ENCODE results near the gene C16orf96.

The C16orf96 gene

GRCh38 chr16:4525634-4526277 lies 30.4 kb upstream of the C16orf96 start:
- no peak for DNase-seq

DNA sequence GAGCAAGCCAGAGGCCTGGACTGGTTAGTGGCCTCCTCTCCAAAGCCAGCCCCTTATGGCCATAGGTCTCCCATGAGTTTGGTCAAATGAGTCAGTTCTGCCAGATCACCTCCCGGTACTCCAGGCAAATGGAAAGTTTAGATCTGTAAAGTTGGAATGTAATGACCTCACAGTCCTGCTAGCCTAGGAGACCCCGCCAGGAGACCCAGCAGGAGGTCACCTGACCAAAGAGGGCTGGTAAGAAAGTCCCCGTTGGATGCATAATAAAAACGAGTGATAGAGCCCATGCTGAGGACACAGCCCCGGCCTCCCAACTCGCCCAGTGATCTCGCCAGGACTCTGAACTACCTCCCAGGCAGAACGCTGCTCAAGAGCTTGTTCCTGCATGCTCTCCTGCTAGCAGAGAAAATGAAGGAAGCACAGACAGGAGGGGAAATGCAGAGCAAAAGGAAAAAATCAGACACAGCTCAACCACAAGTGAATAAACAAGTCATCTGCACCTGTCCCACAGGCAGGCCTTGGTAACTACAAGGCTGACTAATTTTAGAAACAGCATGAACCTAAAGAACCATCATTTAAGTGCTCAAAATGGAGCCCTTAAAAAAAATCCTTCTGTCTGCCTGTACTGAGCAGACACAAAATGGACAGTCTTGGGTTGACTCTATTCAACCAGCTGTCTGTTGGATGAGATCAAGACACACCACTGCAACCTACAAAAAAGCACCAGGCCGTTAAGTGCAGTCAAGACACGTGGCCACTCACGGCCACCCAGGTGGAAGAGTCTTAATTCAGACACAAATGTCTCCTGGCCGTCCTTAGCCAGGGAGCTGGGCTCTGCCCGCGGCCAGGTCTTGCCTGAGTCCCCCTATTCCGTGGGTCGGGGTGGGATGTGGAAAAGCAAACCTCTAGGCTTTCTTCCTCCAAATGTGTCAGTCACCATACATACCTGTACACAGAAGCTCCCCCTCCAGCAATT lies 26.8 kb upstream of the C16orf96 start:
- DNase-seq: no peak

DNA sequence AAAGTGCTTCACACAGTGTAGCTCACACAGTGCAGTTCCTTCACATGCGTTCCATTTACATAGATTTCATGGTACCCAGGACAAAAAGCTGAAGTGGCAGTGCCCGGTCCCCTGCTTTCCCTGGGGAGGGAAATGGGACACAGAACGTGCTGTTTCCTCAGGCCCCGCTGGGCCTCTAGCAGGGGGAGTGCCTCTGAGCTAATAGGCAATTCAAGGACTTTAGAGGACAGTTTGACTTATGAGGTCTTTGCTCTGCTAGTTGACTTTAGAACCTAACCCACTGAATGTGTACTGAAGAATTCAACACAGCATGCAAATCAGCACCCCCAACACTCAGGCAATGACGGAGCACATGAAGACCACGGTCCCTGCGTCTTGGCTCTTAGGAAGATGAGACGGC lies 24.3 kb upstream of the C16orf96 start:
- no peak for DNase-seq

DNA sequence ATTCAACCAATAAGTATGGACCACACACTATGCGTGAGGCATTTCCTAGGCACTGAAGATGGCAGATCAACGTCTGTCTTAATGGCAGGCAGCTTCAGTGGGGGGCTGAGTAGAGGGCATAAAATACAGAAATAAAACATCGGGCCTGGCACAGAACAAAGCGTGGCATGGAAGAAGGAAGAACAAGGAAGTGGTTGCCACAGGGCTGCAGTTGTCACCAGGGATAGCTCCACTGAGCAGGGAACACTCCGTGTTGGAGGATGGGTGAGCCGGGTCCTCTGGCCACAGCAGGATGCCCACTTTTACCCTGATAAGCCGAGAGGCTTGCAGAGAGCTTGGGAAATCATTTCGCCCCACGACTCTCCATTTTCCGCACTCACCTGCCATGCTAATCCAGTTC lies 23.9 kb upstream of the C16orf96 start:
- DNase-seq: no peak

DNA sequence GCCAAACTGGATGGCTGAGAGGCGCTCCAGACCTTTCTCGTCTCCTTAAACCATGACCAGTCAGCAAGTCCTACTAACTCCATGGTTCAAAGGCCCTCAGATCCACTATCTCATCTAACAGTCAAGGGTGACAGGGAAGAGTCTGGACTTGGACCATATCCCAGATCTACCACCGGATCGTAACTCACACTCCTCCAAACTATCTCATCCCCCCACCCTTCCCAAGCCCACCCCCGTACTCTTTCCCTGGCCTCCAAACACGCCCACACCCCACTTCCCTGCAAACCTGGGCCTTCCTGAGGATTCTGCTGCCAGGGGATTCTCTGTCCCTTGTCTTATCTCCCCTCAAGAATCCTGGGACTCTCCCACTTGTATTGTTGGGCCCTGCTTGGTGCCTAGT lies 22.6 kb upstream of the C16orf96 start:
- DNase-seq: no peak

- peak in 1 of 4 experiments; percentile 25 for DNase-seq
These were observed 21.9 kb upstream of the C16orf96 start for GRCh38 chr16:4534151-4534790.

DNA sequence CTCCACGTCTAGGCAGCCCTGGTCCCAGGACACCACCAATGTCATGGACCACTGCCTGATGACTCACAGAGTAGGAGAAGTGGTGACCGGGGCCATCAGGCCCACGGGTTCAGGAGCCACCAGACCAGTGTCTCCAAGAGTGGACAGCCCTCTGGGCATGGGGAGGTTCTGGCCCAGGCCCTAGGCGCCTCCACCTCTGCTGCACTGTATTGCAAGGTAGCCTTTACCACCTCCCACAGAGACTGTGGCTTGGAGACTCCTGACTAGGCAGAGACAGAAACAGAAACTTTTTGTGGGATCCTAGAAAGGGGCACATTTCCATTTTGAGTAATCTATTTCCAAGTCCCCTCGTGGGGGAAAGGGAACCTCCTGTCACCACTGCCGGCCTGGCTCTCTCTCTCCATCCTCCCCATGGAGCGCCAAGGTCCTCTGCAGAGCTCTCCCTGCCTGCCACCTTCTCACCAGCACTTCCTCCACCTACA lies 20.5 kb upstream of the C16orf96 start:
- DNase-seq: no peak

DNA sequence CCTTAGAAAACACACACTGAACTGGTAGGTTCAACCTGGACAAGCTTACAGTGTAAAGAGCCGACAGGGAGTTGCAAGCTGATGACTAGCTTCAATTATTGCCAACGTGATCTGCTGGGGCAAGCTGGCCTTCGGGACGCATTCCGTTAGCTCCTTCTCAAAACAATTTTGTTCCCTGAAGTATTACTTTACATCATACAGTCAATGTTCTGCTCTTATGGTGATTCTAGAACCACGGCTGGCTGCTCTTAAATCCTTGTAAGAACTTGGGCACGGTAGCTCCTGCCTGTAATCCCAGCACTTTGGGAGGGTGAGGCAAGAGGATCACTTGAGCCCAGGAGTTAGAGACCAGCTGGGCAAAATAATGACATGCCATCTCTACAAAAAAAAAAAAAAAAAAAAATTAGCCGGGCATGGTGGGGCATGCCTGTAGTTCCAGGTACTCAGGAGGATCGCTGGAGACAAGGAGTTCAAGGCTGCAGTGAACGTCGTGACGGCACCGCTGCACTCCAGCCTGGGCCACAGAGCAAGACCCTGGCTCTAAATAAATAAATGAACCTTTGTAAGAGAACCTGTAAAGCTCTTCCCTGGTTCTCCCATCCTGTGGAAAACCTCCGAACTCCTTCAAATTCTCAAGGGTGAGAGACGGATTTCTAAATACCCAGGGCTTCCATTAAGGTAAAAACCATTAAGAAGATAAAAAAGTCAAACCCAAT lies 19.6 kb upstream of the C16orf96 start:
- DNase-seq: no peak

DNA sequence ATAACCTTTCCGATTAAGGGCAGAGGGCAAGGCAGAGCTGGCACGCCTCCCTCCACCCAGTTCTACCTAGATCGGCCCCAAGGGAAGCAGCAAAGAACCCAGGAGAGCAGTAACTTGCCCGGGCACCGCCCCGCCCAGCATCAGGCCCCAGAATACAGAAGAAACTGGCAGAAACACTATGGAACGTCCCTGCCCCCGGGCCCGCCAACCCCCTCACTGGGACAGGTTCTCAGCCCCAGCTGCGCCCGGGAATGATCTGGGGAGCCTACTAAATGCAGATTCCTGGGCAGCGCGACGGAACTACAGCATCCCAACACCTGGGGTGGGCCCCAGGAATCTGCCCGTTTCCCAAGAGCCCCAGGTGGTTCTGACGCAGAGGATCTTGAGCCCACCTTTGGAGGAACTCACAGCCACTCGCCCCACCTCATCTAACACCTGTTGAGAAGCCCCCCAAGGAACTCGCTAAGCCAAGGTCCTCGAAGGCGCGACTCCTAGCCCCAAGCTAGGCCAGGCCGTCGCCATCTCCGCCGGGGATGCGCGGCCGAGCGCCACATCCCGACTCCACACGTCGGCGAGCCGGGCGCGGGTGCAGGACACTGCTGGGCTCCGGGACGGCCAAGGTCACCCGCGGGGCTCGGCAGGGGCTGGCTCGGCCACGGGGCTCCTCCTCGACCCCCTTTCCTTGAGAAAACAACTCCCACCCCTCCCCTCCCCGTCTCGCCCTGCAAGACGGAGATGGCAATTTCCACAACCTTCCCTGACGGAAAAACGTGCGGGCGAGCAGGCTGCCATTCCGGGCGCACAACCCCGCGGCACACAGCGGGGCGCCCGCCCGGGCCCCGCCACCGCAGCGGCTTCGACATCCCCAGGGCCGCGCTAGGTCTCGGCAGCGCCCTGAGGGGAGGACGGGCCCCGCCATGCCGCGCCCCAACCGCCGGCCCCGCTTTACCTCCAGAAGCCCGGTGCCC lies 18.5 kb upstream of the C16orf96 start:
- DNase-seq: peak in 1 of 4 experiments; percentile 42

DNA sequence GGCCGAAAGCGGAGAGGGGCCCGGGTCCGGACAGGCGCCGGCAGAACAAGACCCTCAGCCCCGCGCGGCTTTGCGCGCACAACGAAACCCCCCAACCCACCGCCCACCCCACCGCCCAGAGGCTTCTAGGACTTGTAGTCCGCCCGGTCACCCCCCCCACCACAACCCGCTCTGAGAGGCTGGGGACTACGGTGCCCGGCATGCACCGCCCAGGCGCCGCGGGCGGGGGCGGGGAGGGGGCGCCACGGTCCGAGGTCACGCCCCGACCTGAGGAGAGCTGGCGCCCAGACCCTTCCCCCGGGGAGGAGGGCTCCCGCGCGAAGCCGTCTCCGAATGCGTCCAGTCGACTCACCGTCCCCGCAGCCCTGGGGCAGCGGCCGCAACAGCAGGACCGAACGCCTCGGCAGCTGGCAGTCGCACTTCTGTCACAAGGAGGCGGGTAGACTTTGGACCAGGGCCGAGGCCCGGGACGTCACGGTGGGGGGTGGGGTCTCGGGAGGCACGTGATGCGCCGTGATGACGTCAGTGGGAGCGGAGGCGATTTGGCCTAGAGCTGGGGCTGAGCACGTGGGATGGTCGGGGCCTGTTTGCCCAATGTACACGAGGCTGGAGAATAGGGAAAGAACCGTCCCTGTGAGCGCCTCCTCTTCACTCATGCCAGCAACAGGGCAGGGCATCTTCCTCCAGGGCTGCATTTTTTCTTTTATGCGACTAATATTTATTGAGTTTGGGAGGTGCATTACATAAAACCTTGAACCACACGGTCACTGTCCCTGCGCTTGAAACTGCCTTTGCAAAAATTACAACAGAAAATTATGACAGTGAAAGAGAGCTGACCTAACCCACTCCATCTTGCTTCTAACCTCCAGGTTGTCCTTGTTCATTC lies 17.5 kb upstream of the C16orf96 start, which contains the start of gene CDIP1:
TSS of gene CDIP1 (minus strand) at position 424 of the 886 bp plus-strand sequence. CDS start 24,643 bp downstream, outside the sequence.
- DNase-seq: peak; percentile 81 to 90 (median 88)

DNA sequence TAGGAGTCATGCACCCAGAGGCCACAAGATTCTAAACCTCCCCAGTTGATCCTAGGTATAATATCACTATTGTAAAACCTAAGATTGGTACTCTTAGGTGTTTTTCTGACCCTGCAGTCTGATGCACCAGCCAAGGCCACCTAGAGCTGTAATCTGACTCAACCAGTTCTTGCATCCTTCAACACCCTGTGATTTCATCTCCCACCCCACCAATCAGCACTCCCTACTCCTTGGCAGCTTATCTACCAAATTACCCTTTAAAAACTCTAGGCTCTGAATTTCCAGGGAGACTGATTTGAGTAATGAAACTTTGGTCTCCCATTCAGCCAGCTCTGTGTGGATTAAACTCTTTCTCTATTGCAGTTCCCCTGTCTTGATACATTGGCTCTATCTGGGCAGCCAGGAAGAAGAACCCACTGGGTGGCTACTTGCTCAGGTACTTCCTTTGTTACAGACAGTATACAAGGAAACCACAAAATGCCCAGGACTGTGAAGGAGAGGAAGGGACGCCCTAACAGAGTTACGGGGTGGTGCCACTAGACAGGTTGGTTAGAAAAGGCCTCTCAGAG lies 16.3 kb upstream of the C16orf96 start:
- DNase-seq: no peak

DNA sequence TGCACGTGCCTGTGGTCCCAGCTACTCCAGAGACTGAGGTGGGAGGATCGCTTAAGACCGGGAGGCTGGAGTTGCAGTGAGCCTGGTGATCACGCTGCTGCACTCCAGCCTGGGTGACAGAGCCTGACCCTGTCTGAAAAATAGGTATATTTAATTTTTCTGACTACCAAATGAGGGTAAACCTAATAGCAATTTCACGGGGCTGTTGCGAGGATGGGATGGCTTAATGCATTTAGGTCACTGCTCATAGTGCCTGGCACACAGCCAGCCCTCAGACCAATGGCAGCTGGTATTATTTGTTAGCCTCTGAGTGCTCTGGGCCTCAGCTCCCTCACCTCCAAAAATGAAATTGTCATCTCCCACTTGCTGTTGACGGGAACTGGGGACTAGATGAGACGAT lies 11.7 kb upstream of the C16orf96 start:
- DNase-seq: no peak

DNA sequence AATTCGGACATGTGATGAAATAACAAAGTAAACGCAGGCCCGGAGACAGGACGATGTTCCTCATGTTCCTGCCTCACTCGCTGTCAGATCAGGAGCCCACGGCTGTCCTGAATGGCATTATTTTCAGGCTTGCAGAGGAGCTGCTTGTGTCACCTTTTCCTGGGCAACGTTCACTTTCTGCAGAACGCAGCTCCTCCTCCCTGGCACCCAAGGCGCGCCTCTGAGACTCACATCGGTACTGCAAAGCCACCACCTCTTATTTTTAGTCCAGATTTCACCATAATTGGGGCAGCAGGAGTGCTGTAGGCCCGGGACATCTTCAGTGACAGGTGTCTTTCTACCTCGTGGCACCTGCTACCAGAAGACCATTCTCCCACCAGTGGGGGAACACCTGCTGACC lies 8.0 kb upstream of the C16orf96 start:
- DNase-seq: no peak

- DNase-seq: no peak
These were observed 5.5 kb upstream of the C16orf96 start for GRCh38 chr16:4550591-4550990.

DNA sequence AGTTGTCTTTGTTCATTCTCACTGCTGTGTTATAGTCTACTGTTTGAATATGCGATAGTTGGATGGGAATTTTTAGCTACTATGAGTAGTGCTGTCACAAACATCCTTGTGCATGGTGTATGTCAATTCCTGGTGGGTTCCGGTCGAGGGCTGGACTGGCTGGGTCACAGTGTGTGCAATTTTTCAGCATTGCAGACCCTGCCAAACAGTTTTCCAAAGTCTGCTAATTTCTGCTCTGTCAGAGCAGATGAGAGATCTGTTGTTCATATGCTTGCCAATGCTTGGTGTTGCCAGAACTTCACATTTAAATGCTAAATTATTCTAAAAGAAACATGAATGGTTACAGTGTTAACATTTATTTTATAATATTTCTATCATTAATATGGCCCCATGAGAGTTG lies 3.6 kb upstream of the C16orf96 start:
- DNase-seq: no peak

DNA sequence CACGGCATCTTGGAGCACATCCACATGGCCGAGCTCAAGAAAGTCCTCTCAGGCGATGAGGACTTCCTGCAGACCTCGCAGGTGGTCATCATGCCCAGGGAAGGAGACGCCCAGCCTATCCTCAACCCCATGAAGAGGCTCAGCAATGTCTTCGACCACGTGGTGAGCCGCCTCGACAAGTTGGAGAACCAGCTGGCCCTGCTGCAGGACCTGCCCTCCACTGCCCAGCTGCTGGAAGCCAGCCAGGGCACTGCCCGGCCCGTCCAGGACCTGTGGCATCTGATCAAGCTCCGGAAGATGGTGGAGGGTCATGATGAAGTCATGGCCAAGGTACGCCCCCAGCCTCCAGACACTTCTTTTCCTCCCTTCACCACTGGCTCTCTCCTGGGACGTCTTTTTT lies 440 bp downstream of the C16orf96 start:
- DNase-seq: no peak

GRCh38 chr16:4557973-4558372 lies 1.8 kb downstream of the C16orf96 start:
- DNase-seq: no peak

GRCh38 chr16:4561596-4561995 lies 5.5 kb downstream of the C16orf96 start:
- DNase-seq: no peak

- no peak for DNase-seq
These were observed 8.6 kb downstream of the C16orf96 start for GRCh38 chr16:4564661-4565267.

GRCh38 chr16:4566144-4566543 lies 10.0 kb downstream of the C16orf96 start:
- DNase-seq: no peak

Measured in activated naive CD4-positive, alpha-beta T cell (primary cell).